Liver (tissue), 3 donors: ENCODE data around the gene TMEM17.

Experiments
- NR2F2 ChIP-seq: IDR thresholded peaks from 2 replicates; pipeline ENCODE4 v1.6.1; 2016; ENCODE audit warnings: antibody characterized with exemption
- RAD21 ChIP-seq, 2 donors: IDR thresholded peaks; 2 replicates each; pipeline ENCODE4 v1.6.1; 2016; ENCODE audit warnings: antibody characterized with exemption in 2 of 2, mild to moderate bottlenecking in 2 of 2
- RXRA ChIP-seq, 2 donors: IDR thresholded peaks; 2 replicates each; pipeline ENCODE4 v1.6.1; 2017 to 2018; ENCODE audit warnings: antibody characterized with exemption in 2 of 2, mild to moderate bottlenecking in 1 of 2
- TAF1 ChIP-seq: conservative IDR thresholded peaks from 2 replicates; pipeline ENCODE4 v1.6.1; 2016; ENCODE audit warnings: antibody characterized with exemption, mild to moderate bottlenecking
- YY1 ChIP-seq: IDR thresholded peaks from 2 replicates; pipeline ENCODE4 v1.6.1; 2016; ENCODE audit warnings: antibody characterized with exemption, mild to moderate bottlenecking
- TF ChIP-seq, protein P1 (sequence below): IDR thresholded peaks from 2 replicates; pipeline ENCODE4 v1.6.1; 2016; ENCODE audit warnings: antibody characterized with exemption
- TF ChIP-seq, protein P2 (sequence below): fragments of 150-350 bp; IDR thresholded peaks from 2 replicates; pipeline ENCODE4 v1.5.1; 2017; ENCODE audit warnings: improper control_type of control experiment, low read depth, low read length; ENCODE audit not compliant: missing input control
- TF ChIP-seq, protein P3 (sequence below): IDR thresholded peaks from 2 replicates; pipeline ENCODE4 v1.6.1; 2016; ENCODE audit warnings: antibody characterized with exemption, mild to moderate bottlenecking
- TF ChIP-seq, protein P4 (sequence below): IDR thresholded peaks from 2 replicates; pipeline ENCODE4 v1.6.1; 2016; ENCODE audit warnings: antibody characterized with exemption
- donor health status: healthy.
- donor health status: healthy.

DNA sequence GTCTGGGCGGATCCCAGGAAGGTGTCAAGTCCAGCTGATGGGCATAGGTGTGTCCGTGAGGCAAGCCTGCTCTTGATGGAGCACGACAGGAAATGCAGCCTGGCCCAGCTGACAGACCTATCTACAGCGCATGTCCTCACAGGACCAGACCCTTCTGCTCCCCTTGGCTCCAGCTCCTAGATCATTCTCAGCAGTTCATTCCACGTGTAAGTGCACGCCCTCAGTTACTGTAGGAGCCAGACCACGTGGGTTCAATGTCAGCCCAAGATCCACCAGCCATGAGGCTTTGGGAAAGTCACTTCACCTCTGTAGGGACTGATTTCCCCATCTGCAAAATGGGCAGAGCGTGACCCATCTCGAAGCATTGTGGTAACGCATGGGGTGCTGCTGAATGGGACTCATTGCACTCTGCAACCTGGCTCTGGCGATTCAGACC, 47.8 kb downstream of the TMEM17 start:
- TF ChIP-seq, protein P1, sequence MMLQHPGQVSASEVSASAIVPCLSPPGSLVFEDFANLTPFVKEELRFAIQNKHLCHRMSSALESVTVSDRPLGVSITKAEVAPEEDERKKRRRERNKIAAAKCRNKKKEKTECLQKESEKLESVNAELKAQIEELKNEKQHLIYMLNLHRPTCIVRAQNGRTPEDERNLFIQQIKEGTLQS, result no peak
- no peak for TF ChIP-seq YY1
- TF ChIP-seq, protein P2, sequence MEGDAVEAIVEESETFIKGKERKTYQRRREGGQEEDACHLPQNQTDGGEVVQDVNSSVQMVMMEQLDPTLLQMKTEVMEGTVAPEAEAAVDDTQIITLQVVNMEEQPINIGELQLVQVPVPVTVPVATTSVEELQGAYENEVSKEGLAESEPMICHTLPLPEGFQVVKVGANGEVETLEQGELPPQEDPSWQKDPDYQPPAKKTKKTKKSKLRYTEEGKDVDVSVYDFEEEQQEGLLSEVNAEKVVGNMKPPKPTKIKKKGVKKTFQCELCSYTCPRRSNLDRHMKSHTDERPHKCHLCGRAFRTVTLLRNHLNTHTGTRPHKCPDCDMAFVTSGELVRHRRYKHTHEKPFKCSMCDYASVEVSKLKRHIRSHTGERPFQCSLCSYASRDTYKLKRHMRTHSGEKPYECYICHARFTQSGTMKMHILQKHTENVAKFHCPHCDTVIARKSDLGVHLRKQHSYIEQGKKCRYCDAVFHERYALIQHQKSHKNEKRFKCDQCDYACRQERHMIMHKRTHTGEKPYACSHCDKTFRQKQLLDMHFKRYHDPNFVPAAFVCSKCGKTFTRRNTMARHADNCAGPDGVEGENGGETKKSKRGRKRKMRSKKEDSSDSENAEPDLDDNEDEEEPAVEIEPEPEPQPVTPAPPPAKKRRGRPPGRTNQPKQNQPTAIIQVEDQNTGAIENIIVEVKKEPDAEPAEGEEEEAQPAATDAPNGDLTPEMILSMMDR, result no peak
- no peak for TF ChIP-seq RAD21 (IDR thresholded peaks at IDR 0.05)
- no peak for TF ChIP-seq NR2F2
- TF ChIP-seq, protein P3, sequence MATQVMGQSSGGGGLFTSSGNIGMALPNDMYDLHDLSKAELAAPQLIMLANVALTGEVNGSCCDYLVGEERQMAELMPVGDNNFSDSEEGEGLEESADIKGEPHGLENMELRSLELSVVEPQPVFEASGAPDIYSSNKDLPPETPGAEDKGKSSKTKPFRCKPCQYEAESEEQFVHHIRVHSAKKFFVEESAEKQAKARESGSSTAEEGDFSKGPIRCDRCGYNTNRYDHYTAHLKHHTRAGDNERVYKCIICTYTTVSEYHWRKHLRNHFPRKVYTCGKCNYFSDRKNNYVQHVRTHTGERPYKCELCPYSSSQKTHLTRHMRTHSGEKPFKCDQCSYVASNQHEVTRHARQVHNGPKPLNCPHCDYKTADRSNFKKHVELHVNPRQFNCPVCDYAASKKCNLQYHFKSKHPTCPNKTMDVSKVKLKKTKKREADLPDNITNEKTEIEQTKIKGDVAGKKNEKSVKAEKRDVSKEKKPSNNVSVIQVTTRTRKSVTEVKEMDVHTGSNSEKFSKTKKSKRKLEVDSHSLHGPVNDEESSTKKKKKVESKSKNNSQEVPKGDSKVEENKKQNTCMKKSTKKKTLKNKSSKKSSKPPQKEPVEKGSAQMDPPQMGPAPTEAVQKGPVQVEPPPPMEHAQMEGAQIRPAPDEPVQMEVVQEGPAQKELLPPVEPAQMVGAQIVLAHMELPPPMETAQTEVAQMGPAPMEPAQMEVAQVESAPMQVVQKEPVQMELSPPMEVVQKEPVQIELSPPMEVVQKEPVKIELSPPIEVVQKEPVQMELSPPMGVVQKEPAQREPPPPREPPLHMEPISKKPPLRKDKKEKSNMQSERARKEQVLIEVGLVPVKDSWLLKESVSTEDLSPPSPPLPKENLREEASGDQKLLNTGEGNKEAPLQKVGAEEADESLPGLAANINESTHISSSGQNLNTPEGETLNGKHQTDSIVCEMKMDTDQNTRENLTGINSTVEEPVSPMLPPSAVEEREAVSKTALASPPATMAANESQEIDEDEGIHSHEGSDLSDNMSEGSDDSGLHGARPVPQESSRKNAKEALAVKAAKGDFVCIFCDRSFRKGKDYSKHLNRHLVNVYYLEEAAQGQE, result no peak
- TF ChIP-seq TAF1, result no peak
- TF ChIP-seq, protein P4, sequence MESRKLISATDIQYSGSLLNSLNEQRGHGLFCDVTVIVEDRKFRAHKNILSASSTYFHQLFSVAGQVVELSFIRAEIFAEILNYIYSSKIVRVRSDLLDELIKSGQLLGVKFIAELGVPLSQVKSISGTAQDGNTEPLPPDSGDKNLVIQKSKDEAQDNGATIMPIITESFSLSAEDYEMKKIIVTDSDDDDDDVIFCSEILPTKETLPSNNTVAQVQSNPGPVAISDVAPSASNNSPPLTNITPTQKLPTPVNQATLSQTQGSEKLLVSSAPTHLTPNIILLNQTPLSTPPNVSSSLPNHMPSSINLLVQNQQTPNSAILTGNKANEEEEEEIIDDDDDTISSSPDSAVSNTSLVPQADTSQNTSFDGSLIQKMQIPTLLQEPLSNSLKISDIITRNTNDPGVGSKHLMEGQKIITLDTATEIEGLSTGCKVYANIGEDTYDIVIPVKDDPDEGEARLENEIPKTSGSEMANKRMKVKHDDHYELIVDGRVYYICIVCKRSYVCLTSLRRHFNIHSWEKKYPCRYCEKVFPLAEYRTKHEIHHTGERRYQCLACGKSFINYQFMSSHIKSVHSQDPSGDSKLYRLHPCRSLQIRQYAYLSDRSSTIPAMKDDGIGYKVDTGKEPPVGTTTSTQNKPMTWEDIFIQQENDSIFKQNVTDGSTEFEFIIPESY, result no peak
- TF ChIP-seq RXRA (IDR thresholded peaks at IDR 0.05), result no peak
